PC-3 (cell line): ENCODE results near the gene DNASE2.

Experiments used
- EZH2 ChIP-seq: fragments of 300-600 bp; sonication (generic); IDR thresholded peaks from one replicate; pipeline ENCODE4 v1.6.1; 2017; ENCODE audit warnings: antibody characterized with exemption, mild to moderate bottlenecking, low read length; ENCODE audit not compliant: unreplicated experiment
- EZH2phosphoT487 ChIP-seq: fragments of 300-600 bp; sonication (generic); IDR thresholded peaks from 2 replicates; pipeline ENCODE4 v1.6.1; 2018; ENCODE audit warnings: mild to moderate bottlenecking, antibody characterized with exemption, low read length, borderline replicate concordance

- no peak for TF ChIP-seq EZH2phosphoT487
- TF ChIP-seq EZH2 = no peak
Observed at GRCh38 chr19:12841094-12841493, 40.2 kb downstream of the DNASE2 start.
